ENCODE measurements around the gene OSBPL10.

Gene OSBPL10

DNA sequence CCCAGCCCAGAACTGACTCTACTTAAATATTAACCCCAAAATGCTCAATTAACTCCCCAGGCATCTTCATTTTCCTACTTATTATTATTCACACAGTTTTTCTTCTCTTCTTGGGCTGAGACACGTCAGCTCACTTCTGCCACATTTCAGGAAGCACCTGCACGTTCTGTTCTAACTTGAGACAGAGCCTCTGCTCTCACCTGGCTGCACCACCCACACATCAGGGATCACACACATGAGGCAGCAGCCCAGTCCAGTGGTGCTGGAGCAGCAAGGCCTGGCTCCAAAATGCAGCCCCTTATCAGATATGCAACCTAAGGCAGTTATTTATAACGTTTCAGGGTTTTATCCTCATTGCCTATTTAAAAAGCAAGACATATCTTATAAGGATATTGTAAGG is 127.5 kb downstream of the OSBPL10 start:
- DNase-seq (ENCODE audit: low read depth), result no peak

DNA sequence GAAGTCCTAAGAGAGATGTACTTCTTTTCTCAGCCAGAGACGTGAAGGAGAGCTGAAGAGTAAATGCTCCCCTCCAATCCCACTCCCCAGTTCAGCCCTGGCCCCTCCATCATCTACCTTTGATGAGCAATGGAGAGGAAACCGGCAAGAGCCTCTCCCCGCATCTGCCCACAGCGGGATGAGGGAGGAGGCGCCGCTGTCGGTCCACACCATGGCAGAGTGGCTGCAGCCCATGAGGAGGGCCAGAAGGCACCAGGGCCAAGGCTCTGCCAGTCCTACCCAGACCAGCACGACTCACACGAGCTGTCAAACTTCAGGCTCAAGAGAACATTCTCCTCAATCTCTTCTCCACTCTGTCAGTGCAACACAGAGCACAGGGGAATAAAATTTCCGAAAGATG is 129.8 kb downstream of the OSBPL10 start:
- DNase-seq (ENCODE audit: low read depth), result no peak

DNA sequence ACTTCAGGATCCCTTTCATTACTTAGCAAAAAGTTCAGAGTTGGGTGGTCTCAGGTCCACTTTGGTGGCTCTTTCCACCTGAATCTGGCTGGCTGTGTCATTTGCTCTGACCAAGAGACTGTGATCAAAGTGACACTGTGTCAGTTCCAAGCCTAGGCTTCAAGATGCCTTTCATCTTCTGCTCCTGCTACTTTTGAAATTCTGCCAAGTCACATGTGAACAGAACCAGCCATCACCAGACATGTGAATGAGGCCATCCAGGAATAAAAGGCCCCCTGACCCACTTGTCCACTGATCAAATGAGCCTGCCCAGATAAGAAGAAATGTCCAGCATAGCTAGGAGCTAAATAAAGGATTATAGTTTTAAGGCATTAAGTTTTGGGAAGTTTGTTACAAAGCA is 132.2 kb downstream of the OSBPL10 start:
- DNase-seq (ENCODE audit: low read depth), result no peak

DNA sequence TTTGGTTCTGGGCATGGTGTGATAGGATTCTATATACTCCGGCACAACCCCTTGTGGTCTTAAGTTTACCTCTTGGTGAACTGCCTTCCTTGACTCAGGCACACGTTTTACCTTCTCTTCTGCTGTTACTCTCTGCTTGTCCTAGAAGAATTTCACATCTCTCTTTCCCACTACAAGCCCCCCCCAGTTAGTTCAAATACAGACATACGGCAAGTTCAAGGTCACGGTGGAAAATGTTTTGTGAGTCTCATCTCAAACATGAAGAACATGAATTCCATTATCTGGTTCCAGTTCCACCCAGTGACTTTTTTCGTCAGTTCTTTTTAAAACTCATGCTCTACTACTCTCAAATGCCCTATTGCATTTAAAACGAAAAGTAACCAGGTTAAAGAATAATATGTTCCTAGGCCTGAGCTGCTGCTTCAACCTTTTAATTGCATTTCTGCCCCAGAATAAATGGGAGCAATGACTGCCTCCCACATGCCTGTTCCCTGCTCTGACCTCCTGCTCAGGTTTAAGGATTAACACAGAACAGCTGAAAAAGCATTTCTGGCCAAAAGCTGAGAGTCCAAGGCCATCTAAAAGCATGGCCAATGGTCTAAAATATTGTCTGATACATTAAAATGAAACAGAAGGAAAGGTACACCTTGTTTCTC is 132.8 kb downstream of the OSBPL10 start:
- DNase-seq (ENCODE audit: low read depth), result no peak

DNA sequence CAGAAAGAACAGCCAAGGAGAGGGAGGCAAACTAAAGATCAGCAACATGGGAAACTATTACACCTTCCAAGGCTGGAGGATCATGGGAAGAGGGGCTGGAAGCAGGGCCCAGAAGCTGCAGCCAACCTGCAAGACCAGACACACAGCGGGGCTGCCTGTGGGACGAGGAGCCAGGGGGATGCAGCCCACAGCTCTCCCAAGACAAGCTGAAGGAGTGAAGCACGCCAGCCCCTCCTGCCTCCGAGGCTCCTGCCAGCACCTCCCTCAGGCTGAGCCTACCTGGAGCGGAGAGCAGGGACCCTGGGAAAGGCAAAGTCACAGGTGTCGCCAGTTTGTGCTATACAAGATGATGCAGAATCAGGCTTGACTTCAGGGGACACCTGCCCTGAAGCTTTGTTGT is 133.3 kb downstream of the OSBPL10 start:
- no peak for DNase-seq (ENCODE audit: low read depth)

DNA sequence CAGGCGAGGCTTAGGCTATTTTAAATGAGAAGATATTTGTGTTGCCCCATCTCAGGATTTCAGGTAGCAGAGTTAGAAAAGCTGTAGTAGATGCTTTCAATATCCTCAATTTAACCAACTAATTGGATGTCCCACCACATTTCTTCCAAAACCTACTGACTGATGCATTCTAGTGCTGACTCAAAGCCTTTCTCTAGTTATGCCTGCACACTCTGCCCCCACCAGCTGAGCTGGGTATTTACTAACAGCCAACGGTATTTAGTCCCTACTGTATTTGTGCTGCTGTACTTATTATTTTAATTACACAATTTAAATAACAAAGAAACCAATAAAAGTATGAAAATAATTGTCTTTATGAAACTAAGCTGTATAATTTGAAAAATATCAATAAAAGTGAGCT is 139.5 kb downstream of the OSBPL10 start:
- DNase-seq (ENCODE audit: low read depth), result no peak

DNA sequence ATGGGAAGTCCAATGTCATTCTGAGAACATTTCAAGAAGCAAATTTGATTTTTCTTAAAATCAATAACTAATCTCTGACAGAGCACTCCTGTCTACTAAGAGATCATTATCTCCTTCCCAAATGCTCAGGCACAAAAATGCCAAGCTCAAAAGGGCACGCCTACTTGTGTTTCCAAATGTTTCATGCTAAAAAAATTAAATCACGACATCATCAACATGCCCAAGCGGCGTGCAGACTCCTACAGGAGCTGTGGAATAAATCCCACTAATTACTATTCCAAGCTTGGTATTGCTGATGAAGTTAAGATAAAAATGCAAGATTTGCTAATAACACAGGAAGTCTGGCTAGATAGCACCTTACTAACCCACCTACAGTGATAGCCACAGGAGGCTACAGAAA is 140.8 kb downstream of the OSBPL10 start:
- no peak for DNase-seq (ENCODE audit: low read depth)

DNA sequence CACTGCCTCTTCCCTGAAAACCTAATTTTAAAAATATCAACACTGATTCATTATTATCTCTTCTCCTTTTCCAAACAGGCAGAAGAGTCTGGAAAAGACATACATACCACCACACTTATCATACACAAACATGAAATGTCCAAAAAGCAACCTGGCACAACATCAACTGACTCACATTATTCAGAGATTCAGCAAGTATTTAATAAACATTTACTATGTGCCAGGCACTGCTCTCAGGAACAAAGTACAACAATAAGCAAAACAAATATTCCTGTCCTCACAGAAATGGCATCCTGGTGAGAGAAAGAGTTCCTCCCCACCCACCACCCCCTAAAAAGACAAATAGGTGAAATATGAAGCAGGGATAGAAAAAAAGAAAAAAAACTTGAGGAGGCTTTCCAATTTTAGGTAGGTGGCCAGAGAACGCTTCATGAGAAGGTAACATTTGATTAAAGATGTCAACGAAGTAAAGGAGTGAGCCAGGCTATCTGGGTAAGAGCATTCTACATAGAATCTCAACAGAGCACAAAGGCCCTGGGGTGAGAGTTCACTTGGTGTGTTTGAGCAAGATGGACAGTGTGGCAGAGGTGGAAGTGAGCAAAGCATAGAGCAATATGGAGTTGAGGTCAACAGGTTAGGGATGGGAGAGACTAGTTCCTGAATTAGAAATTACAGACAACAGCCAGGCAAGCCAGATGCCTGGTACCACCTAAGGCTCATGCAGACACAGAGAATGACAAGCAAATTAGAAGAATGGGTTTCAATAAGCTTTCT is 141.7 kb downstream of the OSBPL10 start:
- DNase-seq (ENCODE audit: low read depth), result no peak

DNA sequence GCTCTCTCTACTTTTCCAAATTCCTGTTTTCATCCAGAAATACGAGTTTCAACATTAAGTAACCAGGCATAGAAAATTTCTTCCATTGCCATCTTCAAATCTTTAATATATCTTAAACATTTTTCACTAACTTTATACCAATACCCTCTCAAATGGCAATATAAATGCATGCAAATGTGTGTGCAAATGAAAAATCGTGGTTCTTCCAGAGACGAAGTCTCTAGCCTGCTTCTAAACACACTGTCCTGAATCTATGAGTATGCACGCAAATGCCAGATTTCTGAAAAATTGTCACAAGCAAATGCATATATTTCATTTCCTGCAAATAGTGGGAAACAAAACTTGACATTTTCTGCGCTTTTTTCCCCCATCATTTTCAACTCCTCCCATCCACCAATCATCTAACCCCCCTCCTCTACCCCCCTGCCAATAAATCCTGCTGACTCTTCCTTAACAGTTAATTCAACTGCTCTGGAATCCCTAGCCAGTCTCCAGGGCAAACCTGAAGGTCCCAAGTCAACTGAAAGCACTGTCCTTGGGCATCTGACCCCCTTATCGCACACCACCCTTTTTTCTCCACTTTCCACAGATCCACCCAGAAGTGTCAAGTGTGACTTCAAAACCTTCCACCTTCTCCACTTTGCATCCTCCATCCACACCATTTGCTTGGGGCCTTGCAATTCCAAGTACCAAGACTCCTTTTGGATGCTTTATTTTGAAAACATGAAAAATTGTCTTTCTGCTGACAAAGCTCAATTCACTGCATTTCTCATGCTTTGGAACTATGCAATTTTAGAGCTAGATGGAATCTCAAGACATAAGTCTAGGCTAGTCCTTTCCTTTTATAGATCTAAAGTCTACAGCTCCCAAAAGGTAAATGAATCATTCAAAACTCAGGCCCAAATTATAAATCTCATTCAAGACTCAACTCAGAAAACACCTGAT is 144.7 kb downstream of the OSBPL10 start:
- DNase-seq (ENCODE audit: low read depth), result no peak

DNA sequence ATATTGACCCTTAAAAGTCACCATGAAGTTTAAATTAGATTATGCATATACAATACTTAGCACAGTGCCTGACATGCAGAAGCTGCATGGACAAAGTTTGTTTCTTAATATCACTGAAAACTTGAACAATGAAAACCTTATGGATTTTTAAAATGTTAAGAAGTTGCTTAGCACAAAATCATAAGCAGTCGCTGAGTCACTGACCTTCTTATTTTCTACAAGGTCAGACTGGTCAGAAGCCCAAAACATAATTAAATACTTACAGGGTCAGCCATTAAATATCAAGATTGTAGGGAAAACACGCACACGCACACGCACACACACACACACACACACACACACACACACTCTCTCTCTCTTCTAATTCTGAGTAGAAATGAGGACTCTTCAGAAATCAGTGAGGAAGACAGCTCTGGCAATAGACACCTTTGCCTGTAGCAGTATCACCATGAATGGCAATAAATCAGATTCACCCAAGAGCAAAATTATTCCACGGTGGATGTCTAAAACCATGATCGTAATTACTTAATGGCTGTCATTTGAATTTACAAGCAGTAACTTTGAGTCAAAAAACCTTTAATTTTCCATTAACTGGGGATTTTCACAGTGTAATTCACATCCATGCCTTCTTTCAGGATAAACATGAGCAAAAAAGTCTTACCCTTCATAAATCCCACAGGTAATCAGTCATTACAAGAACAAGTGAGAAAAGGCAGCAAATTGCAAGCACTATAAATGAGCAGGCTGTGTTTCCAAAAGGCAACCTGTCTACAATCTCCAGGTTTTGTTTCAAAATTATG is 147.5 kb downstream of the OSBPL10 start:
- DNase-seq (ENCODE audit: low read depth), result no peak

DNA sequence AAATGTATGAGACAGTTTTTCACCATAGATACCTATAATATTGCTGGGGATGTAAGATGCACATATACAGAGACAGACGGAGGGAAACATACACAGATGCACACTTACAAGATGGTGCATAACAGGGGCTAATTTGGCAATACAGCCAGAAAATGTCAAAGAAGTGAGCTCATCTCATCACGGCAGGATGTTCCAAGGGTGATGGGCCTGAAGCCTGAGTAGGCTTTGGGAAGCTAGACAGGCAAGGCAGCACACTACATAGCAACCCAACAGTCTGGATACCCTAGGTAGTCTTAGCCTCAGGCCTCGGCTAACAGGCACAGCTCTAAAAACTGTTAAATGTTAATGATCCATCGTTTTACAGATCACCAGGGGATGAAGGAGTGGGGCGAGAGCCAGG is 148.5 kb downstream of the OSBPL10 start:
- DNase-seq (ENCODE audit: low read depth), result no peak

DNA sequence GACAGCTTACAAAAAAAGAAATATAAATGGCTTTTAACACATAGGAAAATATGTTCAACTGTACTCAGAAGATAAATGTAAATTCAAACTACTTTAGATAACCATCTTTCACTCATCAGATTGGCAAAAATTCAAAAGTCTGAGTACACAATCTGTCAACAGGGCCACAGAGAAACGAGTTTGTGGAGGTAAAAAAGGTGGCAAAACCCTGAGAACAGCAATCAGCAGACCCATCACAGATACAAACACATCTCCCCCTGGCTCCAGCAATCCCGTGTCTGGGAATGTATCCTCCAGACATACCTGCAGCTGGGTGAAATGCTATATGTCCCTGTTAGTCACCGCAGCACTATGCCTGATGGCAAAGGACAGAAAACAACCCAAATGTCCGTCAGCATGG is 149.5 kb downstream of the OSBPL10 start:
- DNase-seq (ENCODE audit: low read depth), result no peak

DNA sequence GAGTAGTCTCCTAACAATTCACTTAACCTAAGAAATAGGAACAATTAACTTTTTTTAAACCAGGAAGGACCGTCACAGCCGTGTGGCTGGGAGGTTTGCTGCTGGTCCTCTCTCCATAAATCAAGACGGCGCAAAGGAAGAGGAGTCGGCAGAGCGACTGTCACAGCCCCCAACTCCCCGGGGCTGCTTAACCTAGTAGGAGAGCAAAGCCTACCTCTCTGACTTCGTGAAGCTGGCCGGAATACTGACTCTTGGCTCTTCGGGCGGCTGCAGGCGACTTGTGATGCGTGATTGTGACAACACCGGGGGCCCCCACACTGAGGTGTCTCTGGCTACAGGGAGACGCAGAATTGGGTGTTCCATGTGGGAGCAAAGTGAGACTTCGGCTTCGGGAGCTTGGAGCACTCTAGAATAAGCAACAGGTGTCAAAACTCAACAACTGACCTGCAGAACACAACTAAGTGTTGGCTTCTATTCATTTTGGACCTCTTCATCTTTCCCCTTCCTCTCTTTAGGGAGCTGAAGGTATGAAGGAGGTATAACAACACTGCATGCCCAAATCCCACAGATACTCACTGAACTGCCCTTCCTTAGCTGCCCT is 151.1 kb downstream of the OSBPL10 start:
- no peak for DNase-seq (ENCODE audit: low read depth)

DNA sequence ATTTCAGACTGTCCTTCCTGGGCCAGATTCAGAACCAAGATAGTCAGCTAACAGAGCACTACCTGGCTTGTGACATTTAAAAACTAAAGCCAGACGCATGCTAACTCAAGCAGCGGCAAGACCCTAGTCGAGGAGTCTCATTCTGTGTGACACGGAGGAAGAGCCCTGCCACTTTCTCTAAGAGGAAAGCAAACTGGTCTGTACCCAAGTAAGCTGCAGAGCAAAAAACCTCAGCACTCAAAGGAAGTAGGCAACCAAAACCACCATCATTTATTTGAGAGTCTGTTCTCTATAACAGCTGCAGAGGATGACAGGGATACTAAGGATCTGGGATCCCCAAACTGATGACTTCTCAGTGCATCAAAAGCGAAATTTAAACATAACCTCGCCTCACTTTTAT is 152.1 kb downstream of the OSBPL10 start:
- DNase-seq (ENCODE audit: low read depth), result no peak

DNA sequence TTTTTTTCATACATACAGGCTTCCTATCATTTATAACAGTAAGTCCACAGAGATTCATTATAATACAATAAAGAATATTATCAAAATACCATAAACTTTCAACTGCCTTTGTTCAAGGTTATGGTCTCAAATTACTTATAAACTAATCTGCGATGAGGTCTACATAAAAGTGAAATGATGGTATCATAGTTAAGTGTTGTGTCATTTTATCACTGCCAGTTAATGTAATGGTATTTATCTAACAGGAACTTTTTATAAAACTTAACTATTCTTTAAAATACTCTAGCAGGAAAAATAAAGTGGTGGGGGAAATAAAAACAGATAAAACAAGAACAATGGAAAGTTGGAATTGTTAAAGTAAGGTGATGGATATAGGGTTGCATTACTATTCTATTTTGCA is 153.1 kb downstream of the OSBPL10 start:
- no peak for DNase-seq (ENCODE audit: low read depth)

DNA sequence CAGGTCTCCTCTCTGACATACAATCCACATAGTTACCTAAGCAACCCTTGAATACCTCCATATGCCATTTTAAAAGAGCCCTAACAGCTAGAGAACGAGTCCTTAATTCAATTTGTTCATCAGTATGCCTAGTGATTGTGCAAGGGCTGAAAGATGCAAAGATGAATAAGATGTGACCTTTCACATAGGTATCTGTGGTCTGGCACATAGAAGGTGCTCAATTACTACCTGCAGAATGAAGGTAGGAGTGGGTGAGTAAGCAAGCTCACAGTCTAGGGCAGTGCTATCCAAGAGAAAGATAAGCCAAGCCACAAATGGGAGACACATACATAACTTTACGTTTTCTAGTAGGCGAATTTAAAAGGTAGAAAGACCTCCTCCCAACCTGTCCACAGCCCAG is 157.9 kb downstream of the OSBPL10 start:
- DNase-seq (ENCODE audit: low read depth), result no peak

DNA sequence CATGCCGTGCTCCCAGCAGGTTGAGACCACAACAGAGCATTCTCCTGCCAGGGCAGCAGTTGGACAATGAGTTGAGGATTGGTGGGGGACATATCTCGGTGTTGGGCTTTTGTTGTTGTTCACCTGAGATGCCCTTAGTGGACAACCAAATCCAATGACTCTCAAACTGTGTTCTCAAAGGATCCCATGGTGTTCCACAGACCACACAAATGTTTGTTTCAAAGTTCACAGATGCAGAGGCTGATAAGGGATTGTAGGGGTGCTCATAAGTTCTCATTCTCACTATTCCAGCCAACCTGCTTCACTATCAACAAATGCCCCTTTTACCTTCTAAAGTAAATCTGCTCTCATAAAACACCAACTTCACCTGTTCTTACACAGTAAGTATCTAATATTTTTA is 159.9 kb downstream of the OSBPL10 start:
- DNase-seq (ENCODE audit: low read depth), result no peak

DNA sequence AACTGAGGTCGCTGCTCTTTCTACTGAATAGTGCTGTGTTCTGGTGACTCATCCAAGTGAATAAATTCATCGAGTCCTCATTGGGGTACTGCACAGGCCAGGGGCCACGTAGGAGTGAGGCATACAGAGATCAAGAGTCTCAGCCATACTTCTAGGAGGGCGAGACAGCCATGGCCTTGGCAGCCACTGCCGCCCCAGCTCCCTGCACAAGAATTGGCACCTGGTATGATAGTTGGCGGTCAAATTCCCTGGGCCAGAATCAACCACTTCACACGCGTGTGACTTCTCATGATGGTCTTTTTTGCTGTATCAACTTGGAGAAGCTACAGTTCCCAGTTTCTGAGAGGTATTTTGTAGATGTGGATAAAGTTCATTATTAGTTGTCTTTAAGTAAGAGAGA is 161.6 kb downstream of the OSBPL10 start:
- no peak for DNase-seq (ENCODE audit: low read depth)

DNA sequence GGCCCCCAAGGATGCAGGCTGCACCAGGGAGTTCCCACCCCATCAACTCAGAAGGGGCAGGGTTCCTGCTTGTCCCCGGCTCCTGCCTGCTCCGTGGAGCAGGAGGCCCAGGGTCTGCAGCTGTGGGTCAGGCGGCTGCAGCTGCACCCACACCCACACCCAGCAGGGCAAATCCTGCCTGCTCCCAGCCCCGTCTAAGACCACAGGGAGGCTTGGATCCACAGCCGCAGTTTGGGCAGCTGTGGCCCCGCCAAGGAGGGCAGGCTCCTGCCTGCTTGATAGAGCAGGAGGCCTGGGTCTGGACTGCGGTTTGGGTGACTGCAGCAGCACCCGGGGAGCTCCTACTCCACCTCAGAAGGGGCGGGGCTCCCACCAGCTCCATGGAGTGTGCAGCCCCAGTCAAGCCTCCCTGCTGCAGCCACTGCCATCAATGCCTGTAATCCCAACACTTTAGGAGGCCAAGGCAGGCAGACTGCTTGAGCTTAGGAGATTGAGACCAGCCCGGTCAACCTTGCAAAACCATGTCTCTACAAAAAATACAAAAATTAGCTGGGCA is 163.6 kb downstream of the OSBPL10 start:
- DNase-seq (ENCODE audit: low read depth), result no peak

DNA sequence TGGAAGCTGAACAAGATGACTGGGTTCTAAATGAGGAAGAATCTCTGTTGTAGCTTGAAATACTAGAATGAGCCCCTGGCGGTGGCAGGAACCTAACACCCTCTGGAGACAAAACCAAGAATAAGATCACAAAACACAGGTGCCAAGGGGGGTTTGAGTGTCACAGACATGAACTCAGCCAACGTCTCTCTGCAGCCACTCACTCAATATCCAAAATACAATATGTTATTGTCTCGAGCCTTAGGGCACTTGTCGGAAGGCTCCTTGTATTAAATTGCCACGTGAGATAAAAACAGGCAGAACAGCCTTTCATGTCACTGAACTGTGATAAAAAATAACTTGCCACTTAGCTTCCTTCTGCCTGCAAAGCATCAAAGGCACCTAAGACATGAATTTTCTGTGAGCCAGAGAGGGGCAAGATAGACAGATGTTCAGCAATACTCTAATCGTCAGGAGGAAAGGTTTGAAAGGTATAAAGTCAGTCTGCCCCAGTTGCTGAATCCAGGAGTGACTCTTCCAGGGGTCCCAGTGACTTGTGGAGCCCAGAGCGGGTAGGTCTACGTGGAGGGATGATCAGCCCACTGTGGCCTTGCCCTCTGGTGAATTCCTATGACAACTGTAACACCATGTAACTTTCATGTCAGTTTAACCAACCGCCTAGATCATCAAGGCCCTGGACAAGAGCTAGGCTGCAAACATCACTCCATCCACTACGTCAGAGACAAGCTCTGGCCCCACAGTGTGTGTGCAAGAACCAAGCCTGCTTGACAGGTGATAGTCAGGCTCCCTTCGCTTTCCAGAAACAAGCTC is 165.2 kb downstream of the OSBPL10 start:
- no peak for DNase-seq (ENCODE audit: low read depth)
